Posterior vena cava (tissue), 2 donors: ENCODE measurements around the gene DEPP1. TPM values are rescaled to one million over a fixed set of nuclear protein-coding genes. Genes with fewer than 3 reads are reported as not detected.
A peak's percentile ranks its signal among the peaks of the same experiment; 100 is the strongest.

Experiments used
- DNase-seq: peaks from one replicate; pipeline ENCODE4 v3.0.0-alpha.2; 2020; ENCODE audit warnings: low spot score
- intact Hi-C, 2 donors: fragments of 100-400 bp; cut with DNase I; formaldehyde crosslinking; loops; one replicate each; pipeline versions ENCODE4 v1.14.1 to v1.14.2; 2022 to 2023
- total RNA-seq, 2 donors: library from RNA; stranded (reverse); fragmentation: NEBNext Ultra II Directional; extraction: Animal tissue kit (Norgen Biotek cat#: 25700); gene quantifications; one replicate each; pipeline ENCODE4 v1.2.1, GENCODE V29; 2021
- donor health status: DM: yes; HTN: yes; CAD: no.
- donor health status: DM: yes; HTN: yes; CAD: no.

Gene DEPP1
- total RNA-seq, 2 donors from 2014 or later: 58.8 to 105 TPM

DNA sequence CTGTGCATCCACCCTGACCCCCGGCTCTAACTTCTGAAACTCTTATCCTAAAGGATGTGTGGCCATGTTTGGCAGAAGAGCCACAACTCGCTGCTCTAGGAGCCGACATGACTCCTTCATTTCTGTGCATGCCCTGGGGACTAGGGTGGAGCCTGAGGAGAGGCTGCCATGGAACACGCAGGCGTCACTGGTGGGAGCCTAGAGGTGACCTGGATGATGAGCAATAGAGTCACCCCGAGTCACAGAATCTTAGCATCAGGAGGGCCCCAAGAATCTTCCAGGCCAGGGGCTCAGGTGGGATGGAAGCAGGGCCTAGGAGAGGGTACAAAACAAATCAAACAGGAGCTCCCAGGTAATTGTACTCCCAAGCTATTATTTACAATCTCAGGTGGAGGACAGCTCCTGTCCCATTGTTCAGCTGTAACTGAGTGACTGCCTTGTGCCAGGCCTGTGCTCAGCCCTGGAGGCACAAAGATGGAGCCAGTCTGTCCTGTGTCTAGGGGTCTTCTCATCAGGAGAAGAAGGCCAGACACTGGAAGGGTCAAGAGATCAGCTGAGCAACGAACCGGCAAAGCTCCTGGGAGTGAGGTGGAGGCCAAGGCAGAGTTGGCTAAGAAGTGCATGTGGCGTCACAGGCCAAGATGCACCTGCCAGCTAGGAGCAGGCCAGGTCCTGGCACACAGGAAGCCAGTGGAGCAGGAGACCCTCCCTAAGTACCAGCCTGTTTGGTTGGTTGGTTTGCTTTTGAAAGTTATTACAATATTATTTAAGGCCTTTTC, 16.3 kb upstream of the DEPP1 start:
- peak; percentile 74 for DNase-seq
- intact Hi-C loops: no loop called here

DNA sequence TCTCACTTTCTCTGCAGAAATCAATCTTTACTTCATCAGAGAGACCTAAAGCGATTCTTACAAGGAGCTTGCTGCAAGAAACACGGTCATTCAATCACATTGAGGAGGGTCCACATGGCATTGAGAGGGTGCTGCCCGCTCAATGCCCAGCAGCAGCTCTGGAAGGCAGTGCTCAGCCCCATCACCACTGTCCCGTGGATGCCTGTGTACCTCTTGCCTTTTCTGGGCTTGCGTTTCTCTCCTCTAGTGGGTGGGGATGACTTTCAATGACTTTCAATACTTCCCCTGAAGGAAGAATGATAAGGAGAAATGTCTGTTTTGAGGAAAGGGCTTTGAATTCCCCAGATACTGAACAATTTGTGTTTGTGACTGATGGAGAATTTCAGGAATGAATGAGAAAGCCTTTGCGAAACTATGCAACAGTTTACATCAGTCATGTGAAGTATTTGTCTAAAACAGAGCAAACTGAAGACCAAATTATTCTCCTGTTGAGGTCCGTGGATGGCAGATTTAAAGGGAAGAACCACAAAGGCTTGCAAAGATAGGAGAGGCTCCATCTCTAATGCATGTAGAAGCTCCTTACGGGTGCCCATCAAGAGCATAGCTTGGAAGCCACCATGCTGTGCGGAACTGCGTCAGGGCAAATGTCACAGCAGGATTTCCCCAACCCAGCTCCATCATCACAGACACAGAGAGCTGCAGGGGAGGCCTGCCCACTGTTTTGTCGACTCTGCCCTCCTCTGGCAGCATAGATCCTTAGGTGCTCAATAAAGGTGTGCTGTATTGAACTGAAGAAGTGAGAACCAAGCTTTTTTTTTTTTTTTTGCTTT, 15.5 kb upstream of the DEPP1 start:
- intact Hi-C loops: no loop called here
- DNase-seq: no peak

DNA sequence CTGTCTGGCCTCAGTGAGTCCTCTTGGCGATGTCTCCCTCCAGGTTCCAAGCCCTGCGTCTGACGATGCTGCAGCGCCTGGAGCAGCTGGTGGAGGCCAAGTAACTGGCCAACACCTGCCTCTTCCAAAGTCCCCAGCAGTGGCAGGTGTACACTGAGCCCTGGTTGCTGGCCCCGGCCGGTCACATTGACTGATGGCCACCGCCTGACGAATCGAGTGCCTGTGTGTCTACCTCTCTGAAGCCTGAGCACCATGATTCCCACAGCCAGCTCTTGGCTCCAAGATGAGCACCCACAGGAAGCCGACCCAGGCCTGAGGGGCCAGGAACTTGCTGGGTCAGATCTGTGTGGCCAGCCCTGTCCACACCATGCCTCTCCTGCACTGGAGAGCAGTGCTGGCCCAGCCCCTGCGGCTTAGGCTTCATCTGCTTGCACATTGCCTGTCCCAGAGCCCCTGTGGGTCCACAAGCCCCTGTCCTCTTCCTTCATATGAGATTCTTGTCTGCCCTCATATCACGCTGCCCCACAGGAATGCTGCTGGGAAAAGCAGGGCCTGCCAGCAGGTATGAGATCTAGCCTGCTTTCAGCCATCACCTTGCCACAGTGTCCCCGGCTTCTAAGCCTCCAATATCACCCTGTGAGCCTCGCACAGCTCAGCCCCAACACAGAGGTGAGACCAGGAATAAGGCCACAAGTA, 14.8 kb upstream of the DEPP1 start:
- intact Hi-C loops: no loop called here

DNA sequence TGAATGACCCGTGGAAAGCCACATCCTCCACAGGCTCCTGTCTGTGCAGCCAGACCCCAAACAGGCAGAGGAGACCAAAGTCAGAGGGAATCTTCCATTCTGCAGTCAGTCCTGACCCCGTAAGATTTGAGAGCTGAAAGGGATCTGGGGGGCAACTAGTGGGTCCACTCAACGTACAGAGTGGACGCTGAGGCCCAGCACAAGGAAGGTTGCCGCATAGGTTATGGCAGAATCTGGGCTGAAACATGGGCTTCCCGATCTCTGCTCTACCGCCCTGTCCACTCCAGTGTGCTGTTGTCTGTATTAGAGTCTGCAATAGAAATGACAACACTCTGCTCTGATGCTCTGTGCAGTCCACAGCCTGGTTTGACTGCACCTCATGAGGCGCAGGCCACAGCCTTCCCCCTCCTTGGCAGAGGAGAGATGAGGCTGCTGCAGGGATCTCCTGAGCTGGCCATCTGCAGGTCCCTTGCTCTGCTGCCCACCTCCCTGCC, 14.2 kb upstream of the DEPP1 start:
- intact Hi-C loops: no loop called here
- no peak for DNase-seq

More for the DNA sequence above, 14.8 kb upstream of the DEPP1 start:
- DNase-seq: peak; percentile 74

DNA sequence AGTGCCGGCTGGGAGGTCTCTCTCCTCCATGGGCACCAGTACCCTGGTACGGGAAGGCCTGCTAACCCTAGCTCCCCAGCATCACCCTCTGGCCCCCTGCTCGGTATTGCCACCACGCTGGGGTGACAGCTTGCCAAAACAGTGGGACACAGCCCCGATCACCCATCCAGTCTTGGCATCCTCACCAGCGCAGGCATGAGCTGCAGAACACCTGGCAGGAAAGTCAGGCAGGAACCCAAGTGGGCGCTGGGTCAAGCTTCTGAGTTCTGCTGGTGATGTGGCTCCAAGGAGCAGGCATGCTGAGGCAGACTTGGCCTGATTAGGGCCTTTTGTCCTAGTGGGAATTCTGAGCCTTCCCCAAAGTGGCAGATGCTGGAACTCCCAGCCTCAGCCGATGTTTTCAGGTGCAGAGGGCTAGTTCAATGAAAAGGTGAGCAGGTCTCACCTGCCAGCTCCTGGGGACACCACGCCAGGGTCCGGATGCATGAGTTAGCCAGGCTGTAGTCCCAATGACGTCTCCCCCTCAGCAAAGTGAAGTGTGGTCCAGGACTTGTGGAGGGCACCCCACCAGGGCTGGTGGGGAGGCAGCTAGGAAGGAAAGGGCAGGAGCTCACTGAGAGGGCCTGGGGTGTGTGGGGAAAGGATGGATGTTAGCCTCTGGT, 13.6 kb upstream of the DEPP1 start:
- intact Hi-C loops: no loop called here
- DNase-seq: peak; percentile 74

DNA sequence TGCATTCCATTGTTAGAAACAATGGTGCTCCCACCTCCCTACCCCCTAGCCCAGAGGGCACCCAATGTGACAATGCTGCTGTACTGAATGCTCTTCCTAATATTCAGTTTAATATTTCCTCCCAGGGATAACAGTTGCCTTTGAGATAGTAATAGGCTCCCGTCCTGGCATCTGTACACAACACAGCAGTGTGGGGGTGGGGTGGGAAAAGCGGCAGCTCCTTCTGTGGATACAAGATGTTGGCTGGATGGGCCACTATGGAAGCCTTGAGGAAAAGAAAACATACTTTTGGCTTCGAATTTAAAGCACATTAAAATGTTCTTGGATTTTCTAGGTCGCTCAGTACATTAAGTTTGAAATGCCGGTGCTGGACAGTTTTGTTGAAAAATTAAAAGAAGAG, 13.0 kb upstream of the DEPP1 start:
- no peak for DNase-seq
- intact Hi-C loops: no loop called here

DNA sequence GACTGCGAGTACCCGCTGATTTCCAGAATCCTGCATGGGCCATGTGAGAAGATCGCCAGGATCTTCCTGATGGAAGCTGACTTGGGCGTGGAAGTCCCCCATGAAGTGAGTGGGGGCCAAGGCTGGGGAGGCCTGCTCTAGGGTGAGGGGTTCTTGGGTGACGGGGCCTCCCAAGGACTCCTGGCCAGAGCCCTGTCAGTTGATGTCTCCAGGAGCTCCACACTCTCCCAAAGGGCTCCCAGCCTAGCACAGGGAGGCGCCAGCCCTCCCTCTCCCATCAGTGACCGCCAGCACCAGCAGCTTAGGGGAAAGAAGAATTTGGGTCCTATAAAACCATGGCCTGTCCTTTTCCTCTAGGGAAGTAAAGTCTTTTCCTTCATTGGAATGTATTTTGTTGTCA, 12.4 kb upstream of the DEPP1 start:
- peak; percentile 48 for DNase-seq
- intact Hi-C loops: no loop called here

DNA sequence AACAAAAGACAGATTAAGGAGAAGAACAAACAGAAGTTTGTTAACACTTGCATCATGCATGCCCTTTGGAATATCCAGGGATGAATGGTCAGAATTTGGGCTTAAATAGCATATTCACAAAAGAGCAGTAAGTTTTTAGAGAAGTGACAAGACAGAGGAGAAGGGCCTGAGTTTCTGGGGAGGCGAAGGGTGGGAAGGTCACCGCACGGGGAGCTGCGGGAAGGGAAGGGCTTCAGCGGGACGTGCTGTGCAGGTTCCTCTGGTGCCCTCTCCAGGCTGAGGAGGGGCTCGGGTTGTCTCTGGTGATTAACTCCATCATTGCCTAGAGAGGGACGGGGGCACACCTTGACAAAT, 11.7 kb upstream of the DEPP1 start:
- DNase-seq: peak; percentile 64

DNA sequence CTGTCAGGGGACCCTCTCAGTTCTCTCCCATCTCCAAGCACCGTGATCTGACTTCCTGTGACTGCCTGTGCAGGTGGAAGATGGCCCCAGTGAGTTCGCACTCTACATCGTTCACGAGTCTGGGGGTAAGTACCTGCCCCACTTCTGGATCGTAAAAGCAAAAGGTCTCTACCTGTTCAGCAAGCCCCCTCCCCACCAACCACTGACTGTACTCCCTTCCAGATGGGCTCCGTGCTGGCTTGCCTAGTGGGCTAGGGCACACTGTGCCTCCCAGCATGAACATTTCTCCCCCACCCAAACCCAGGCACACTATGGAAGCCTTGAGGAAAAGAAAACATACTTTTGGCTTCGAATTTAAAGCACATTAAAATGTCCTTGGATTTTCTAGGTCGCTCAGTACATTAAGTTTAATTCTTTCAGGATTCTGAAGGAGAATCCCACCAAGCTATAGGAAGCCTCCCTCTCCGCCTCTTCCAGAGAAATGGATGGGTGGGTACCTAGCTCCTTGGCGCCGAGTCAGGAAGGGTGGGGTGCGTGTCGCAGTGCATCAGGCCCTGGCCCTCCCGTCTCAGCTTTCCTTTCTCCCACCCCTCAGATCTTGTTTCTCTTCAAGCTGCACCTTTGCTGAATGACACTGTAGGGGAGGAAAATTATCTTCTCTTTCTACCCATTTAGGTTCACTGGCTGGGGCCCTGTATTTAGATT, 11.1 kb upstream of the DEPP1 start:
- DNase-seq: no peak
- intact Hi-C loops: no loop called here

More for the DNA sequence above, 11.7 kb upstream of the DEPP1 start:
- intact Hi-C loops: no loop called here

DNA sequence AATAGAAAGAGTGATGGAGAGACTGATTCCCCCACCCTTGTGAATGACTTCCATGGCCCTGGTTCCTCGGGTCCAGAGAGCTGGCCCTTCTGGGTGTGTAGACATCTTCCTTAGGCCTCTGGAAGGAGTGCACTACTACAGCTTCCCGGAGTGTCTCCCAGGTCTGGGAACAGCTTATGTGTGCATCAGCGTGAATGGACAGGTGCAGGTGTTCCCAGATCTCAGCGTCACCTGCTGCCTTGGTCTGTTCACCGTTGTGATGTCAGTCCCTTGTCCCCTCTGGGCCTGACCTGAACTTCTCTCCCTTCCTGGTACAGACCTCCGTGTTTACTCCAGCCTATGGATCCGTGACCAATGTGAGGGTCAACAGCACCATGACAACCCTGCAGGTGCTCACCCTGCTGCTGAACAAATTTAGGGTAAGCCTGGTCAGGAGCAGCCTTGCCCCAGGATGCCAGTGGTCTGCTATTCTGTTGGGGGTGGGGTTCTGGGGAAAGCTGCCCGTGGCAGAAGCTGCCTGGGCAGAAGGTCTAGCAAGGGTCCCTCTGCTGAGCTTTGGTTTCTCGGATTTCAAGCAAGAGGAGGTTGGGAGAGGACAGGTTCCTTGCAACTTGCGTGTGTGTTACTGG, 10.5 kb upstream of the DEPP1 start:
- DNase-seq: no peak
- intact Hi-C loops: no loop called here

DNA sequence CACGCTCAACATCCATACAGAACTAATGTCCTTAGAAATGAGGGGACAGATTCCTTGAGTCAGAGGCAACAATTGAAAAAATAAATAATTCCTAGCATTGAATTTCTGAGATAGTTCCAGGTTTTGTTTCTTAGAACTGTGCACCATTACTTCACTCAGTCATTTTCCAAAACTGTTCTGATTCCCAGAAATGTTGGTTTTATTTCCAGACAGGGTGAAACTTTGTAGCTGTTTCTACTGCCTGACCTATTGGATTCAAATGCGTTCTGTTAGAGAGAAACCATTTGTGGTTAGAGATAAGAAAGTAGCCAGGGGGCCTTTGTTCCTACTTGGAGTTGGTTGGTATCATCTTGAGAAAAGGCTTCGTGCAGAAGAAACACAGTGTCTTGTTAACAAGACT, 8.1 kb upstream of the DEPP1 start:
- intact Hi-C loops: no loop called here
- DNase-seq: no peak

DNA sequence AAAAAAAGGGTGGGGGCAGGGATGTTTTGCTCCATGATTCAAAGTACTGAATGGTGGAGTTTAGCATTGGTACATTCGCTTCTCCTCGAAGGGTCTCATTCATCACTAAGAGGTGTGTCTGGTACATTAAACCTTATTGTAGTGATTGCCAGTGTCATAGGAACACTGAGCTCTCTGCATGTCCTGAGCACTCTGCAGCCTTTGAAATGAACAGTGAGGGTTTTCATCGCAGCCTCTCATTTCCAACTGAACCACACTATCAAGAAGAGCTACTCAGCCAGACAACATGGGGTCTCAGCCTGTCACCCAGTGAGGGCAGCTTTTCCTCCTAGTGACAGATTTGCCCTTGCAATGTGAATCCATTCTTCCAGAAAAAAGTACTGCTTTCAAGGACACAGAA, 7.6 kb upstream of the DEPP1 start:
- DNase-seq: no peak
- intact Hi-C loops: no loop called here

DNA sequence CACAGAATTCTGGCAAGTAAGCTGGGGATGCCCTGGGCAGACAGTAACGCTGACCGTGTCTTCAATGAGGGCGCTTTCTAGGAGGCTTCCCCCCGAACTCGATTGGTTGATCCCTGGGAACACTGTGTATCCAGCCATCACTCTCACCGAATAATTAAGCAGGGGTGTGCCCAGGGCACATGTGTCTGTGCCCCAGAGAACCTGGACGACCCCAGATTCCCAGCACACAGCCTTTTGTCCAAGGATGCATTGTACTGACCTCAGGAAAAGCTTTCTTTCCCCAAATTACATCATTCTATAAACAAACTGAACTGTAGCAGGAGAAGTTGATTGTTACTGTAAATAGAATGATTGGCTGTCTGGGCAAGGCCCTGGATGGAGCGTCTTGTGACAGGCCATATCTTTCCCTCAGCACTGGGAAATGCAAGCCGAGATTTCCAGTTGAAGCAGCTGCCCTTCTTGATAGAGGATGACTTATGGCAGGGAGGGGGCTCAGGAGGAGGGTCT, 6.6 kb upstream of the DEPP1 start:
- DNase-seq: no peak
- intact Hi-C loops: no loop called here

DNA sequence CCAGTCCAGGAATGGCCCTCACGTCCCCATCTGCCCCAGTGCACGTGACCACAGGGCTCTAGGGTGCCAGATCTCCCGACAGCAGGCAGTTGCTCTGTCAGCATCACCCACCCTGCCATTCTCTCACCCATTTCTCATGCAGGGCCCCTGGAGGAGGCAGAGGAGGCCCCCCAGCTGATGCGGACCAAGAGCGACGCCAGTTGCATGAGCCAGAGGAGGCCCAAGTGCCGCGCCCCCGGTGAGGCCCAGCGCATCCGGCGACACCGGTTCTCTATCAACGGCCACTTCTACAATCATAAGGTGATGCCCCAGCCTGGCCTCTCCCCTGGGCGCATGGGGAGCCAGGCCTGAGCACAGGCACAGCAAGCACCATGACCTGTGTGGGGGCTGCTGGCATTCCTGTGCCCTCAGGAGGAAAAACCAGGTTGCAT, 6.1 kb upstream of the DEPP1 start:
- DNase-seq: no peak
- intact Hi-C loops: no loop called here

DNA sequence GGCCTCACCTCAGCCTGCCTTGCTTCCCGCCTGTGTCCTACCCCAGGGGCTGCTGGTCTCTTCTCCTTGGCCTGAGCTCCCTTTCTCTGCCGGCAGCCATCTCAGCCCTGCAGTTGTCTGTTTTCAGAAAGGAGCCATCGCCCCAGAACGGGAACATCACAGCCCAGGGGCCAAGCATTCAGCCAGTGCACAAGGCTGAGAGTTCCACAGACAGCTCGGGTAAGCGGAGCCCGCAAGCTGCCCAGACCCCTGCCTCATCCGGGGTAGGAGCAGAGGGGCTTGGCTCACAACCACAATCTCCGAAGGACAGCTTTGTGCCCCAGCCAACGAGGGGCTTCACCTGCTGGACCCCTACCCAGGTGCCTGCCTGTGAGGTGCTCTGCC, 5.3 kb upstream of the DEPP1 start:
- DNase-seq: no peak
- intact Hi-C loops: no loop called here

DNA sequence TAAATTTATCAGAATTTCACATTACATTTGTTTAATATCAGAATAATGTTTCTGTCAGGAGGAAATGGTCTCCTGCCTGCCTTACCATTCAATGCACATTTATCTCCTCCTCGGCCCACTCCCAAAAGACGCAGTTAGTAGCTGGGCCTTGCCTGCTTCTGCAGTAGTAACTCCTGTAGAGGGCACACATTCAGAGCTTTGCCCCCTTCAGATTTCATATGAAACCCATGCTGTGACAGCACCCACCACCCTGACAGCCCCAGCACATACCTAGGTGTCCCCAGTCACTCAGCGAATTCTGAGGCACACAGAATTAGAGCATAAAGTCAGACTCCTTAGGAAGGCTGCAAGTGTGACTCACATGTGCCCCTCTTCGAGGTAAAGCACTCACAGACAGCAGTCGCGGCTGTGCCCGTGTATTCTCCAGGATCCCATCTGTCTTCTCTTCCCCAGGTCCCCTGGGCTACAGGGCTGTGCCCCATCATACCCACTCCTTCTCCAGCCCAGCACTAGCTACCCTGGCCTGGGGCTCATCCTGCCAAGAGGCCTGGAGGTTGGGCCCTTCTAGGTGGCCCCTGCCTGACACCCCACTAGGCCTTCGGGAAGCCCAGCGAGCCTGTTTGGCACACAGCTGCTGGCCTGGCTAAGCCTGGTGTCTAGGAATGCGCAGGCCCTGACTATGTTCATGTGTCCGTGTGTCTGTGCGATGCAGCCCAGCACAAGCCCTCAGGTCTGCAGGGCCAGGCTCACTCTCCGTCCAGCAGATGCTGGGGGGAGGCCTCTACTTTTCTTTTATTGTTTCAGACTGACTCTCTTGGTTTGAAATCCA, 4.7 kb upstream of the DEPP1 start:
- DNase-seq: no peak
- intact Hi-C loops: no loop called here

DNA sequence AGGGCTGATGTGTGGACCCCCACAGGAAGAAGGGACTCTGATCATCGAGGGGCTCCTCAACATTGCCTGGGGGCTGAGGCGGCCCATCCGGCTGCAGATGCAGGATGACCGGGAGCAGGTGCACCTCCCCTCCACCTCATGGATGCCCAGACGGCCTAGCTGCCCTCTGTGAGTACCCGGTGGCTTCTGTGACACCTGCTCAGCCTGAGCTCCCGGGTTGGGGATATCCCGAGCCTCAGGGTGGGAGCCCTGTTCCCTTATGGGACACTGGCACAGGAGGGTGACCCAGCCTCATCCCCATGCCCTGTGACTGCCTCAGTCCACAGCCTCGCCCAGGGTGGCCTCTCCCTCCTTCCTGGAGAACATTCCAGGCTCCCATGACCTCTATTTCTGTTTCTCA, 3.9 kb upstream of the DEPP1 start:
- intact Hi-C loops: no loop called here
- DNase-seq: no peak

DNA sequence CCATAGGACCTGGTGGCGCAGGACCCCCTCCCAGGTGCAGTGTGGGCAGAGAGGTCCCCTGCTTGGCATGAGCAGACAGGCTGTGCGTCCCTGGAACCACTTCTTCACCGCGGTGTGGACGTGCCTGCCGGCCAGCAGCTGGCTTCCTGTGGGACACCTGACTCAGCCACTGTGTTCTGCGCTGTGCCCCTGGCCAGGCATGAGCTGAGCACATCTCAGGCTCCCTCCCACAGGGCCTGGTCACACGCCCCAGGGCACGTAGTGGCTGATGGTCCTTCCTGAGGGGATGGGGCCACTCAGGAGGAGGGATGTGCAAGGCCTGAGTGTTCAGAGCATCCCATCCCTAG, 3.5 kb upstream of the DEPP1 start:
- intact Hi-C loops: no loop called here
- DNase-seq: peak; percentile 89
